ENCODE data around the gene JMJD6.
"Not testable (repeated sequence)": the region's sequence is repeated elsewhere in the genome, so short reads cannot be mapped to it uniquely, and the experiment has no call there.

The JMJD6 gene

DNA sequence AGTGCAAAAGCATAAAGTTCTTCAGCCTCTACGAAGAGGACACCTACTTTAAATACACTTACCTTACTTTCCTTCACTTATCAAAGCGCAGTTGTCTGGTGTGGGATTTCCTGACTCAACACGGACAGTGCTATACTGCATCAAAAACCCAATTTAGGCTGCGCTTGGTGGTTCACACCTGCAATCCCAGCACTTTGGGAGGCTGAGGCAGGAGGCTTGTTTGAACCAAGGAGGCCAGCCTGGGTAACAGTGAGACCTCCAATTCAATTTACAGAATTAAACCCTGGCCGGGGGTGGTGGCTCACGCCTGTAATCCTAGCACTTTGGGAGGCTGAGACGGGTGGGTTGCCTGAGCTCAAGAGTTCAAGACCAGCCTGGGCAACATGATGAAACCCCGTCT, 4.1 kb downstream of the JMJD6 start:
- Histone ChIP-seq H3K27me3 (ENCODE audit: control insufficient read depth, insufficient read depth, low read length) (no peaks in the 10 kb centered on the region), H3K9me3 (ENCODE audit: control insufficient read depth, insufficient read depth, low read length) (no peaks in the 10 kb centered on the region), H3K9ac (ENCODE audit: low read depth, low read length) (no peak overlapping the region), H3K4me3 (ENCODE audit: low read depth, low read length) (no peak overlapping the region), H3K4me1 (ENCODE audit: control insufficient read depth, insufficient read depth, low read length) (peaks cover 2% of the 10 kb centered on the region), H3K36me3 (ENCODE audit: control insufficient read depth, insufficient read depth, low read length) (peaks cover 36% of the 10 kb centered on the region)

GRCh38 chr17:76721463-76721862, 4.9 kb downstream of the JMJD6 start:
- Histone ChIP-seq H3K36me3 (ENCODE audit: control insufficient read depth, insufficient read depth, low read length) (peaks cover 38% of the 10 kb centered on the region), H3K27me3 (ENCODE audit: control insufficient read depth, insufficient read depth, low read length) (no peaks in the 10 kb centered on the region), H3K9ac (ENCODE audit: low read depth, low read length) (no peak overlapping the region), H3K4me3 (ENCODE audit: low read depth, low read length) (no peak overlapping the region), H3K9me3 (ENCODE audit: control insufficient read depth, insufficient read depth, low read length) (no peaks in the 10 kb centered on the region), H3K4me1 (ENCODE audit: control insufficient read depth, insufficient read depth, low read length) (peaks cover 2% of the 10 kb centered on the region)

- no peak overlapping the region for H3K9ac ChIP-seq (ENCODE audit: low read depth, low read length)
- H3K4me1 ChIP-seq (ENCODE audit: control insufficient read depth, insufficient read depth, low read length): peaks cover 2% of the 10 kb centered on the region
- no peaks in the 10 kb centered on the region for H3K27me3 ChIP-seq (ENCODE audit: control insufficient read depth, insufficient read depth, low read length)
- peaks cover 39% of the 10 kb centered on the region for H3K36me3 ChIP-seq (ENCODE audit: control insufficient read depth, insufficient read depth, low read length)
- no peak overlapping the region for H3K4me3 ChIP-seq (ENCODE audit: low read depth, low read length)
- no peaks in the 10 kb centered on the region for H3K9me3 ChIP-seq (ENCODE audit: control insufficient read depth, insufficient read depth, low read length)
These were observed 5.5 kb downstream of the JMJD6 start for GRCh38 chr17:76720941-76721340.

DNA sequence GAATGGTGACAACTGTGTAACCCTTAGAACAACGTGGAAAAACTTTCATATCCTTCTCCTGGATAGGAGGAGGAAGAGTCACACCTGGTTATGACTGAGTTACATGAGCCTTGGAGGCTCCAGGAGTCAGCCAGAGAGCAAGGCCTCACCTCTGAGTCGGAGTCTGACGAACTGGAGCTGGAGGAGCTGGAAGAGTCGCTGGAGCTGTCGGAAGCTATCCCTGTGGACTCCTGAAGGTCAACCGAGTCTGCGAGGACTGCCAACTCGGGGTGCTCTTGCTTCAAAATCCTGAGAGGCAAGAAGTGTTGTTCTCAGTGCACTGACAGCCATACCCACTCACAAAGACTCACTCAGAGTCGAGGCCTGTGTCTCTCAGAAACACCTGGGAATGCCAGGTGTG, 6.2 kb downstream of the JMJD6 start:
- no peaks in the 10 kb centered on the region for H3K4me1 ChIP-seq (ENCODE audit: control insufficient read depth, insufficient read depth, low read length)
- H3K4me3 ChIP-seq (ENCODE audit: low read depth, low read length): no peak overlapping the region
- H3K9me3 ChIP-seq (ENCODE audit: control insufficient read depth, insufficient read depth, low read length): no peaks in the 10 kb centered on the region
- no peaks in the 10 kb centered on the region for H3K27me3 ChIP-seq (ENCODE audit: control insufficient read depth, insufficient read depth, low read length)
- peaks cover 39% of the 10 kb centered on the region for H3K36me3 ChIP-seq (ENCODE audit: control insufficient read depth, insufficient read depth, low read length)
- H3K9ac ChIP-seq (ENCODE audit: low read depth, low read length): no peak overlapping the region

- peaks cover 32% of the 10 kb centered on the region for H3K36me3 ChIP-seq (ENCODE audit: control insufficient read depth, insufficient read depth, low read length)
- H3K4me1 ChIP-seq (ENCODE audit: control insufficient read depth, insufficient read depth, low read length): no peaks in the 10 kb centered on the region
- H3K27me3 ChIP-seq (ENCODE audit: control insufficient read depth, insufficient read depth, low read length): no peaks in the 10 kb centered on the region
- H3K4me3 ChIP-seq (ENCODE audit: low read depth, low read length): no peak overlapping the region
- no peak overlapping the region for H3K9ac ChIP-seq (ENCODE audit: low read depth, low read length)
- H3K9me3 ChIP-seq (ENCODE audit: control insufficient read depth, insufficient read depth, low read length): no peaks in the 10 kb centered on the region
These were observed 7.9 kb downstream of the JMJD6 start for GRCh38 chr17:76718516-76718915.

DNA sequence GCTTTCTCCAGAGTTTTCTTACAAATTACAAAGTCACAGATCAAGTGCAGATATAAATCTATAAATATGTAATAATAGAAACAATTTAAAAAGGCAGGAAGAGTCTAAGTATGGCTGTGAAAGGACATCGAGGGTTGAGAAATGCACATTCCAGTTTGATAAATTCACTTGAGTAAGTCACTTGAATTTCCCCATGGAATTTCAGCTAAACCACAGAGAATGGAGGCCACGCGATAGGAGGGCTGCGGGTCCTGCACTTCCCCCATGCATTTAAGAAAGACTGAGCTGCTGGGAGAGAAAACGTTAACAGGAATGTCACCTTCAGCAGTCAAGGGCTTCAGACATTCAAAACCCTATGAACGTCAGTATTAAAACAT, 9.6 kb downstream of the JMJD6 start:
- Histone ChIP-seq H3K9me3 (ENCODE audit: control insufficient read depth, insufficient read depth, low read length) (no peaks in the 10 kb centered on the region), H3K4me1 (ENCODE audit: control insufficient read depth, insufficient read depth, low read length) (no peaks in the 10 kb centered on the region), H3K4me3 (ENCODE audit: low read depth, low read length) (no peak overlapping the region), H3K27me3 (ENCODE audit: control insufficient read depth, insufficient read depth, low read length) (no peaks in the 10 kb centered on the region), H3K9ac (ENCODE audit: low read depth, low read length) (no peak overlapping the region), H3K36me3 (ENCODE audit: control insufficient read depth, insufficient read depth, low read length) (peaks cover 26% of the 10 kb centered on the region)

- Histone ChIP-seq H3K4me3 (ENCODE audit: low read depth, low read length) (no peak overlapping the region), H3K9ac (ENCODE audit: low read depth, low read length) (no peak overlapping the region), H3K4me1 (ENCODE audit: control insufficient read depth, insufficient read depth, low read length) (no peaks in the 10 kb centered on the region), H3K9me3 (ENCODE audit: control insufficient read depth, insufficient read depth, low read length) (no peaks in the 10 kb centered on the region), H3K36me3 (ENCODE audit: control insufficient read depth, insufficient read depth, low read length) (peaks cover 21% of the 10 kb centered on the region), H3K27me3 (ENCODE audit: control insufficient read depth, insufficient read depth, low read length) (no peaks in the 10 kb centered on the region)
These were observed 10.1 kb downstream of the JMJD6 start for GRCh38 chr17:76716146-76716838.

GRCh38 chr17:76715496-76715830, 10.9 kb downstream of the JMJD6 start:
- no peaks in the 10 kb centered on the region for H3K27me3 ChIP-seq (ENCODE audit: control insufficient read depth, insufficient read depth, low read length)
- H3K9me3 ChIP-seq (ENCODE audit: control insufficient read depth, insufficient read depth, low read length): no peaks in the 10 kb centered on the region
- H3K4me1 ChIP-seq (ENCODE audit: control insufficient read depth, insufficient read depth, low read length): no peaks in the 10 kb centered on the region
- H3K36me3 ChIP-seq (ENCODE audit: control insufficient read depth, insufficient read depth, low read length): peaks cover 15% of the 10 kb centered on the region
- no peak overlapping the region for H3K4me3 ChIP-seq (ENCODE audit: low read depth, low read length)
- no peak overlapping the region for H3K9ac ChIP-seq (ENCODE audit: low read depth, low read length)

GRCh38 chr17:76714822-76715495, 11.4 kb downstream of the JMJD6 start:
- no peak overlapping the region for H3K9ac ChIP-seq (ENCODE audit: low read depth, low read length)
- no peak overlapping the region for H3K4me3 ChIP-seq (ENCODE audit: low read depth, low read length)

DNA sequence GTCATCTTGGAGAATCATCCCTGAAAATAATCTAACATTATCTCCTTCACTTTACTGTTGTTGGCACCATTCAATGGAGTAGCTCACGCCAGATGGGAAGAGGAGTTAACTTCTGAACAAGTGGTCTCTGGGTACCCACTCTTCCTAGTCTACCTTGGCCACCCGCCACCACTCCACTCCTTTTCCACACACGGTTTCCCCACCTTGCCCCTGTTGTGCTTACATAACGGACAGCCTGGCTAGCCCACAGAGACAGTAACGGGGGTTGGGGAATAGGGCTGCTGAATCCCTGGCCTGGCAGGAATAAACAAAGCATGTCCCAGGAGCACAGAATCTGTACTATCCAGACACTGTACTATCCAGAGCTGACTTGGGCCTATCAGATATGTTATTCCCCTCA, 12.1 kb downstream of the JMJD6 start:
- Histone ChIP-seq H3K9ac (ENCODE audit: low read depth, low read length) (no peak overlapping the region), H3K4me3 (ENCODE audit: low read depth, low read length) (no peak overlapping the region), H3K9me3 (ENCODE audit: control insufficient read depth, insufficient read depth, low read length) (no peaks in the 10 kb centered on the region), H3K27me3 (ENCODE audit: control insufficient read depth, insufficient read depth, low read length) (peaks cover 9% of the 10 kb centered on the region), H3K4me1 (ENCODE audit: control insufficient read depth, insufficient read depth, low read length) (no peaks in the 10 kb centered on the region), H3K36me3 (ENCODE audit: control insufficient read depth, insufficient read depth, low read length) (peaks cover 9% of the 10 kb centered on the region)

More at GRCh38 chr17:76714822-76715495, 11.4 kb downstream of the JMJD6 start:
- H3K27me3 ChIP-seq (ENCODE audit: control insufficient read depth, insufficient read depth, low read length): peaks cover 3% of the 10 kb centered on the region
- no peaks in the 10 kb centered on the region for H3K4me1 ChIP-seq (ENCODE audit: control insufficient read depth, insufficient read depth, low read length)
- H3K36me3 ChIP-seq (ENCODE audit: control insufficient read depth, insufficient read depth, low read length): peaks cover 10% of the 10 kb centered on the region
- no peaks in the 10 kb centered on the region for H3K9me3 ChIP-seq (ENCODE audit: control insufficient read depth, insufficient read depth, low read length)

GRCh38 chr17:76713765-76714164, 12.6 kb downstream of the JMJD6 start:
- Histone ChIP-seq H3K4me1 (ENCODE audit: control insufficient read depth, insufficient read depth, low read length) (peaks cover 3% of the 10 kb centered on the region), H3K36me3 (ENCODE audit: control insufficient read depth, insufficient read depth, low read length) (peaks cover 8% of the 10 kb centered on the region)

DNA sequence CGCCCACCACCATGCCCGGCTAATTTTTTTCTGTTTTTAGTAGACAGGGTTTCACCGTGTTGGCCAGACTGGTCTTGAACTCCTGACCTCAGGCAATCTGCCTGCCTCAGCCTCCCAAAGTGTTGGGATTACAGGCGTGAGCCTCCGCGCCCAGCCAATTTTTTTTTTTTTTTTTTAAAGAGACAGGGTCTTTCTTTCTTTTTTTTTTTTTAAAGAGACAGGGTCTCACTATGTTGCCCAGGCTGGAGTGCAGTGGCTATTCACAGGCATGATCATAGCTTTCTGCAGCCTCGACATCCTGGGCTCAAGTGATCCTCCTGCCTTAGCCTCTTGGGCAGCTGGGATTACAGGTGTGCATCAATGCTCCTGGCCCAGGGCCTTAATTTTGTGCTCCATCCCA, 14.1 kb downstream of the JMJD6 start:
- Histone ChIP-seq H3K4me1 (ENCODE audit: control insufficient read depth, insufficient read depth, low read length) (peaks cover 13% of the 10 kb centered on the region), H3K27me3 (ENCODE audit: control insufficient read depth, insufficient read depth, low read length) (peaks cover 22% of the 10 kb centered on the region)
- not testable (repeated sequence) for H3K36me3 ChIP-seq (ENCODE audit: control insufficient read depth, insufficient read depth, low read length); H3K9me3 ChIP-seq (ENCODE audit: control insufficient read depth, insufficient read depth, low read length); H3K4me3 ChIP-seq (ENCODE audit: low read depth, low read length); H3K9ac ChIP-seq (ENCODE audit: low read depth, low read length)

More at GRCh38 chr17:76713765-76714164, 12.6 kb downstream of the JMJD6 start:
- no peak overlapping the region for H3K9ac ChIP-seq (ENCODE audit: low read depth, low read length)
- H3K4me3 ChIP-seq (ENCODE audit: low read depth, low read length): no peak overlapping the region
- no peaks in the 10 kb centered on the region for H3K9me3 ChIP-seq (ENCODE audit: control insufficient read depth, insufficient read depth, low read length)
- peaks cover 15% of the 10 kb centered on the region for H3K27me3 ChIP-seq (ENCODE audit: control insufficient read depth, insufficient read depth, low read length)
